SK-N-SH (cell line): ENCODE data around the gene ETF1. TPM values are rescaled to one million over a fixed set of nuclear protein-coding genes. Genes with fewer than 3 reads are reported as not detected.

Source experiments
- CTCF ChIA-PET: fragments of 300-600, 350-600 bp; formaldehyde crosslinking; extraction: SDS; loops from one replicate; lab custom pipeline; 2021; lab: Yijun Ruan, JAX
- POLR2A ChIA-PET: fragments of 350-600 bp; sonication (Branson Sonifier 250); formaldehyde crosslinking; extraction: SDS; loops from one replicate; lab custom pipeline; 2020; ENCODE audit warnings: antibody characterized with exemption, inconsistent platforms; lab: Yijun Ruan, JAX
- DNase-seq: peaks from one replicate; pipeline ENCODE4 v3.0.0; 2012
- H2AFZ ChIP-seq: fragments of 200-600 bp; sonication (generic); 2 replicates; pipeline ENCODE4 v1.8.1; 2016; ENCODE audit warnings: antibody characterized with exemption, mild to moderate bottlenecking, low read depth
- H3F3A ChIP-seq: fragments of 200-600 bp; sonication (generic); replicated peaks from 2 replicates; pipeline ENCODE3; 2016; ENCODE audit warnings: antibody characterized with exemption, mild to moderate bottlenecking; ENCODE audit not compliant: insufficient read depth
- H3K27ac ChIP-seq, 2 experiments: fragments of 200-500 bp in 1 of 2; fragments of 200-600 bp in 1 of 2; sonication (Bioruptor generic) in 1 of 2; sonication (generic), shearing (Covaris generic) in 1 of 2; 2 replicates each; pipeline versions ENCODE4 v1.5.1 to v1.6.1; 2014 to 2016; ENCODE audit warnings: low read depth in 2 of 2, inconsistent platforms in 1 of 2, low read length in 1 of 2, mild to moderate bottlenecking in 1 of 2, mixed read lengths in 1 of 2
- H3K27me3 ChIP-seq: fragments of 200-600 bp; sonication (generic), shearing (Covaris generic); 2 replicates; pipeline ENCODE4 v1.6.1; 2016; ENCODE audit warnings: mixed run types; ENCODE audit not compliant: insufficient read depth
- H3K36me3 ChIP-seq, 2 experiments: fragments of 200-500 bp in 1 of 2; fragments of 200-600 bp in 1 of 2; sonication (Bioruptor generic) in 1 of 2; sonication (generic) in 1 of 2; replicated peaks in 1 of 2; 2 replicates each; pipeline versions ENCODE3 to v1.5.1; 2014 to 2016; ENCODE audit warnings: low read length in 1 of 2, mild to moderate bottlenecking in 1 of 2; ENCODE audit not compliant: insufficient read depth in 2 of 2, control insufficient read depth in 1 of 2
- H3K4me1 ChIP-seq, 2 experiments: fragments of 200-500 bp in 1 of 2; fragments of 200-600 bp in 1 of 2; sonication (Bioruptor generic) in 1 of 2; sonication (generic), shearing (Covaris generic) in 1 of 2; 2 replicates each; pipeline versions ENCODE4 v1.5.1 to v1.6.1; 2014 to 2016; ENCODE audit warnings: low read depth in 1 of 2, low read length in 1 of 2, mixed run types in 1 of 2; ENCODE audit not compliant: insufficient read depth in 2 of 2, control insufficient read depth in 1 of 2
- H3K4me2 ChIP-seq: fragments of 200-600 bp; sonication (generic), shearing (Covaris generic); 2 replicates; pipeline ENCODE4 v1.6.1; 2017; ENCODE audit warnings: mixed run types
- H3K4me3 ChIP-seq, 2 experiments: fragments of 200-500 bp in 1 of 2; fragments of 200-600 bp in 1 of 2; sonication (Bioruptor generic) in 1 of 2; sonication (generic), shearing (Covaris generic) in 1 of 2; 2 replicates each; pipeline versions ENCODE4 v1.5.1 to v1.8.1; 2014 to 2016; ENCODE audit warnings: low read depth in 2 of 2, inconsistent platforms in 1 of 2, low read length in 1 of 2, mild to moderate bottlenecking in 1 of 2, mixed read lengths in 1 of 2, moderate library complexity in 1 of 2
- H3K79me2 ChIP-seq: fragments of 200-600 bp; sonication (generic); 2 replicates; pipeline ENCODE4 v1.8.1; 2017; ENCODE audit warnings: mild to moderate bottlenecking; ENCODE audit not compliant: insufficient read depth
- H3K9ac ChIP-seq: fragments of 200-600 bp; sonication (generic); 2 replicates; pipeline ENCODE4 v1.6.1; 2017; ENCODE audit warnings: mixed run types
- H3K9me2 ChIP-seq: fragments of 200-600 bp; sonication (generic); 2 replicates; pipeline ENCODE4 v1.6.1; 2017; ENCODE audit warnings: mixed run types
- H3K9me3 ChIP-seq: fragments of 200-600 bp; sonication (generic); 2 replicates; pipeline ENCODE4 v1.6.1; 2017; ENCODE audit warnings: mixed run types, mild to moderate bottlenecking, moderate library complexity
- H4K20me1 ChIP-seq: fragments of 200-600 bp; sonication (generic); 2 replicates; pipeline ENCODE4 v1.6.1; 2017; ENCODE audit warnings: mild to moderate bottlenecking, mixed run types; ENCODE audit not compliant: insufficient read depth
- EZH2phosphoT487 ChIP-seq: fragments of 200-600 bp; sonication (generic); IDR thresholded peaks from 2 replicates; pipeline ENCODE4 v1.6.1; 2017; ENCODE audit warnings: low read depth, mixed run types, mild to moderate bottlenecking, antibody characterized with exemption, moderate library complexity, borderline replicate concordance
- FOSL2 ChIP-seq: IDR thresholded peaks from 2 replicates; pipeline ENCODE4 v1.4.0; 2012; ENCODE audit warnings: low read depth, mild to moderate bottlenecking, moderate library complexity, borderline replicate concordance
- FOXJ3 ChIP-seq: sonication (generic); formaldehyde crosslinking; IDR thresholded peaks from 2 replicates; pipeline ENCODE4 v1.5.1; 2020; ENCODE audit warnings: mild to moderate bottlenecking, missing genetic modification reagents
- FOXM1 ChIP-seq: IDR thresholded peaks from 2 replicates; pipeline ENCODE4 v1.4.0; 2012; ENCODE audit warnings: low read depth, mild to moderate bottlenecking
- IRF3 ChIP-seq: fragments of 150-350 bp; IDR thresholded peaks from 2 replicates; pipeline ENCODE4 v1.6.1; 2016; ENCODE audit warnings: mild to moderate bottlenecking, low read depth, low read length
- MEF2A ChIP-seq: IDR thresholded peaks from 2 replicates; pipeline ENCODE4 v1.4.0; 2012; ENCODE audit warnings: low read depth, borderline replicate concordance
- MXI1 ChIP-seq: IDR thresholded peaks from 2 replicates; pipeline ENCODE4 v1.6.1; 2012; ENCODE audit warnings: mild to moderate bottlenecking, low read depth, low read length, improper control_type of control experiment
- RCOR1 ChIP-seq: fragments of 150-350 bp; IDR thresholded peaks from 2 replicates; pipeline ENCODE4 v1.6.1; 2017; ENCODE audit warnings: antibody characterized with exemption, low read length
- SIN3A ChIP-seq: IDR thresholded peaks from 2 replicates; pipeline ENCODE4 v1.6.1; 2012; ENCODE audit warnings: low read depth, mild to moderate bottlenecking, low read length, moderate library complexity, borderline replicate concordance
- TAF1 ChIP-seq: IDR thresholded peaks from 2 replicates; pipeline ENCODE4 v1.6.1; 2012; ENCODE audit warnings: low read depth, mild to moderate bottlenecking, low read length, moderate library complexity, borderline replicate concordance
- TEAD4 ChIP-seq: IDR thresholded peaks from 2 replicates; pipeline ENCODE4 v1.4.0; 2012; ENCODE audit warnings: mild to moderate bottlenecking, borderline replicate concordance; ENCODE audit not compliant: insufficient read depth
- USF1 ChIP-seq: IDR thresholded peaks from 2 replicates; pipeline ENCODE4 v1.4.0; 2012; ENCODE audit warnings: low read depth, borderline replicate concordance
- USF2 ChIP-seq: fragments of 150-350 bp; IDR thresholded peaks from 2 replicates; pipeline ENCODE4 v1.6.1; 2017; ENCODE audit warnings: antibody characterized with exemption, low read length, low read depth, borderline replicate concordance
- YY1 ChIP-seq: IDR thresholded peaks from 2 replicates; pipeline ENCODE4 v1.4.0; 2012; ENCODE audit warnings: low read depth, mild to moderate bottlenecking
- WGBS: methylation state at CpG from one replicate; pipeline ENCODE4 v1.1.6; 2017; ENCODE audit warnings: low lambda C conversion rate; 5-methylcytosine and 5-hydroxymethylcytosine counted together
- polyA plus RNA-seq, 3 experiments: library from polyadenylated mRNA; depleted of rRNA; stranded (reverse); fragments of >200 nt; gene quantifications; 2 replicates each; pipeline ENCODE4 v1.2.3, GENCODE V29; 2012
- TF ChIP-seq, protein P1 (sequence below): IDR thresholded peaks from 2 replicates; pipeline ENCODE4 v1.4.0; 2012; ENCODE audit warnings: low read depth, borderline replicate concordance
- TF ChIP-seq, protein P2 (sequence below): IDR thresholded peaks from 2 replicates; pipeline ENCODE4 v1.6.1; 2012; ENCODE audit warnings: mild to moderate bottlenecking, low read depth, low read length, moderate library complexity

ETF1 gene
- polyA plus RNA-seq, 1 of the 3 experiments (the other 2 are of a cell fraction) = 36.7 TPM

DNA sequence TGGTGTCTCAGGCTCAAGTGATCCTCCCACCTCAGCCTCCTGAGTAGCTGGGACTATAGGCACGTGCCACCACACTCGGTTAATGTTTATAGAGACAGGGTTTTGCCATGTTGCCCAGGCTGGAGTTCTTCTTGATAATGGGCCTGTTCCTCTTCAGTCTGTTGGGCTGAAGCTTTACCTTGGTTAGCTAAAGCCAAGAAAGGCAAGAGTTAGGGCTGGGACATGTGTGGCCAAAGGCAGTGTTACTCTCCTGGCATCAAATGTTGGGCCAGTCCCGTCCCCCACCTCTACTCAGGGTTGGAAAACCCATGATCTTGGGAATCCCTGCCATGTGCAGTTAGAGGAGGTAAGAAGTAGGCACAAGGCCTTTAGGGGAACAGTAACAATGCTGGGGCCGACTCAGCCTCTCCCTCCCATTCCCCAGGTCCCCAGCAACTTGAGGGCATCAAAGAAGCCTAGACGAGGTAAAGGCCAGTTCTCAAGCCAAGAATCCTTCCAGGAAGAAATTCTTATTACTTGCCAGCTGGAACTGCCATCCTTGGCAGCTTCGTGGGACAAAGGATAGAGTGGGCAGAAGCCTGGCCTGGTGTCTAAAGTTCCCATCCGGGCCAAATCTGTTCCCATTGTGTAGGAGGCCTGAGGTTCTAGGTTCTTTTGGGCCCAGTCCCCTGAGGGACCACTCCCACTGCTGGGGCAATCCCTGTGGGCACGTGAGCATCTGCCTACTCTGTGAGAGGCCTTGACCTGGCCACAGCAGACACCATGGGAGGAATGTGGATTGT, 73.3 kb downstream of the ETF1 start:
- Histone ChIP-seq H3K9me2 (no peaks in the 10 kb centered on the region), H3K4me2 (no peak overlapping the region), H3K36me3 (peaks cover 0 to 13% of the 10 kb centered on the region in 2 experiments), H2AFZ (no peak overlapping the region), H3K27ac (no peak overlapping the region), H3K9me3 (no peaks in the 10 kb centered on the region), H4K20me1 (peaks cover 37% of the 10 kb centered on the region), H3K9ac (no peak overlapping the region), H3K79me2 (peaks cover 12% of the 10 kb centered on the region; the same call in 1 of the 2 replicates), H3K4me1 (peaks cover 9 to 13% of the 10 kb centered on the region in 2 experiments; a peak in 1 of 4 replicates), H3K27me3 (no peaks in the 10 kb centered on the region), H3K4me3 (no peak overlapping the region), H3F3A (peaks cover 34% of the 10 kb centered on the region)
- 74% methylated on average over 6 of the region's 8 CpGs for WGBS
- TF ChIP-seq MXI1 (no peak), TEAD4 (no peak), RCOR1 (no peak), SIN3A (no peak), FOXM1 (no peak), FOSL2 (no peak), TAF1 (no peak), EZH2phosphoT487 (no peak), USF1 (no peak), IRF3 (no peak), USF2 (no peak), FOXJ3 (CRISPR knock-in tag) (no peak), MEF2A (no peak), YY1 (no peak)
- TF ChIP-seq, protein P1, sequence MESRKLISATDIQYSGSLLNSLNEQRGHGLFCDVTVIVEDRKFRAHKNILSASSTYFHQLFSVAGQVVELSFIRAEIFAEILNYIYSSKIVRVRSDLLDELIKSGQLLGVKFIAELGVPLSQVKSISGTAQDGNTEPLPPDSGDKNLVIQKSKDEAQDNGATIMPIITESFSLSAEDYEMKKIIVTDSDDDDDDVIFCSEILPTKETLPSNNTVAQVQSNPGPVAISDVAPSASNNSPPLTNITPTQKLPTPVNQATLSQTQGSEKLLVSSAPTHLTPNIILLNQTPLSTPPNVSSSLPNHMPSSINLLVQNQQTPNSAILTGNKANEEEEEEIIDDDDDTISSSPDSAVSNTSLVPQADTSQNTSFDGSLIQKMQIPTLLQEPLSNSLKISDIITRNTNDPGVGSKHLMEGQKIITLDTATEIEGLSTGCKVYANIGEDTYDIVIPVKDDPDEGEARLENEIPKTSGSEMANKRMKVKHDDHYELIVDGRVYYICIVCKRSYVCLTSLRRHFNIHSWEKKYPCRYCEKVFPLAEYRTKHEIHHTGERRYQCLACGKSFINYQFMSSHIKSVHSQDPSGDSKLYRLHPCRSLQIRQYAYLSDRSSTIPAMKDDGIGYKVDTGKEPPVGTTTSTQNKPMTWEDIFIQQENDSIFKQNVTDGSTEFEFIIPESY = no peak
- TF ChIP-seq, protein P2, sequence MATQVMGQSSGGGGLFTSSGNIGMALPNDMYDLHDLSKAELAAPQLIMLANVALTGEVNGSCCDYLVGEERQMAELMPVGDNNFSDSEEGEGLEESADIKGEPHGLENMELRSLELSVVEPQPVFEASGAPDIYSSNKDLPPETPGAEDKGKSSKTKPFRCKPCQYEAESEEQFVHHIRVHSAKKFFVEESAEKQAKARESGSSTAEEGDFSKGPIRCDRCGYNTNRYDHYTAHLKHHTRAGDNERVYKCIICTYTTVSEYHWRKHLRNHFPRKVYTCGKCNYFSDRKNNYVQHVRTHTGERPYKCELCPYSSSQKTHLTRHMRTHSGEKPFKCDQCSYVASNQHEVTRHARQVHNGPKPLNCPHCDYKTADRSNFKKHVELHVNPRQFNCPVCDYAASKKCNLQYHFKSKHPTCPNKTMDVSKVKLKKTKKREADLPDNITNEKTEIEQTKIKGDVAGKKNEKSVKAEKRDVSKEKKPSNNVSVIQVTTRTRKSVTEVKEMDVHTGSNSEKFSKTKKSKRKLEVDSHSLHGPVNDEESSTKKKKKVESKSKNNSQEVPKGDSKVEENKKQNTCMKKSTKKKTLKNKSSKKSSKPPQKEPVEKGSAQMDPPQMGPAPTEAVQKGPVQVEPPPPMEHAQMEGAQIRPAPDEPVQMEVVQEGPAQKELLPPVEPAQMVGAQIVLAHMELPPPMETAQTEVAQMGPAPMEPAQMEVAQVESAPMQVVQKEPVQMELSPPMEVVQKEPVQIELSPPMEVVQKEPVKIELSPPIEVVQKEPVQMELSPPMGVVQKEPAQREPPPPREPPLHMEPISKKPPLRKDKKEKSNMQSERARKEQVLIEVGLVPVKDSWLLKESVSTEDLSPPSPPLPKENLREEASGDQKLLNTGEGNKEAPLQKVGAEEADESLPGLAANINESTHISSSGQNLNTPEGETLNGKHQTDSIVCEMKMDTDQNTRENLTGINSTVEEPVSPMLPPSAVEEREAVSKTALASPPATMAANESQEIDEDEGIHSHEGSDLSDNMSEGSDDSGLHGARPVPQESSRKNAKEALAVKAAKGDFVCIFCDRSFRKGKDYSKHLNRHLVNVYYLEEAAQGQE = no peak
- peak; percentile 39 for DNase-seq
- POLR2A ChIA-PET = no interaction called here
- CTCF ChIA-PET = interaction anchor here (1.0 to 3.6 kb wide), 3 partner anchors 11 to 34 kb away, joined by 6 to 14 read pairs (median 7); no protein-coding TSS in a partner anchor
